A204.1 (cell line): Measurements from ENCODE around the gene RFXANK.
"Not testable (repeated sequence)": the region's sequence is repeated elsewhere in the genome, so short reads cannot be mapped to it uniquely, and the experiment has no call there.

ENCODE experiments used
- FAIRE-seq: peaks from 2 replicates; lab custom pipeline; 2012; peaks lifted over from hg19 to GRCh38; lab: Jason Lieb, UNC

Gene RFXANK

DNA sequence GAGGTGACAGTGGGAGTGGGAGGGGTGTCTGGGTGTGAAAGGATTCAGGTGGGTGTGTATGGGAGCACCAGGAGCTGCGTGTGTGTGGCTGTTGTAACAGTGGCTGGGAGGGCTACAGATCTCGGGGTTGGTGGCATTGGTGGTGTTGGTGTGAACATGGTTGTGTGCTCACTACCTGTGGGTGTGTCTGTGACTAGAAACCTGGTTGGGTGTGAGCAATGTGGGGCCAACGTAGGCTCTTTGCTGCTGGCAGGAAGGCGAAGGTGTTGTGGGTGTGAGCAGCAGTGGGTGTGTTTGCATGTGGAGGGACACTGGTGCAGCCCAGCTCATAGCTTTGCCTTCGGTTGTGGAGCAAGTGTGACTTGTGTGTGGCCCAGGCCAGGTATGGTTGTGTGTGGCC, 14.9 kb downstream of the RFXANK start:
- no peak for FAIRE-seq

DNA sequence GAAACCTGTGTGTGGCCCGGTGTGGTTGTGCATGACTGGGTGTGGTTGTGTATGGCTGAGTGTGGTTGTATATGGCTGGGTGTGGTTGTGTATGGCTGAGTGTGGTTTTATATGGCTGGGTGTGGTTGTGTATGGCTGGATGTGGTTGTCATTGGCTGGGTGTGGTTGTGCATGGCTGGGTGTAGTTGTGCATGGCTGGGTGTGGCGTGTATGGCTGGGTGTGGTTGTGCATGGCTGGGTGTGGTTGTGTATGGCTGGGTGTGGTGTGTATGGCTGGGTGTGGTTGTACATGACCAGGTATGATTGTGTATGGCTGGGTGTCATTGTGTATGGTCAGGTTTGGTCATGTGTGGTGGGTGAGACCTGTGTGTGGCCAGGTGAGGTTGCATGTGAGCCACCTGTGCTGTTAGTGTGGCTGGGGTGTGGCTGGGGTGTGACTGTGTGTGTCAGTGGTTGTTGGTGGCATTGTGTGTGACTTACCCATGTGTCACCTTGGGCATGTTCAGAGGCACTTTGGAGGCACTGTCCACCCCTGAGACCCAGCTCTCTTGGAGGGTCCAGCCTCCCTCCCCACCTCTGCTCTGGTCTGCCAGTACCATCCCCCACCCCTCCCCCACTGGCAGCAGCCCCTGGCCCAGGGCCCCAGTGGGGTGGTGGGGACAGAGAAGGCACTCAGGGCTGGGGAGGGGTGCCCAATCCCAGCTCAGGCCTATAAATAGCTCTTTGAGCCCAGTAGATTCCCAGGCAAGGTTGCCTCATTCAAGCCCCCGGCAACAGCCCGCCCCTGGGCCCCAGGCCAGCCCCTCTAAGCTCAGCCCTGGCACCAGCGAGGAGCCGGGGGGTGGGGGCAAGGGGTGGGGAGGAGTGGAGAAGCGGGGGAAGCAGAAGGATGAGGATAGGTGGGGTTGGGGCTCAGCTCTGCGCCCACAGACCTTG, 15.8 kb downstream of the RFXANK start:
- FAIRE-seq = no peak

DNA sequence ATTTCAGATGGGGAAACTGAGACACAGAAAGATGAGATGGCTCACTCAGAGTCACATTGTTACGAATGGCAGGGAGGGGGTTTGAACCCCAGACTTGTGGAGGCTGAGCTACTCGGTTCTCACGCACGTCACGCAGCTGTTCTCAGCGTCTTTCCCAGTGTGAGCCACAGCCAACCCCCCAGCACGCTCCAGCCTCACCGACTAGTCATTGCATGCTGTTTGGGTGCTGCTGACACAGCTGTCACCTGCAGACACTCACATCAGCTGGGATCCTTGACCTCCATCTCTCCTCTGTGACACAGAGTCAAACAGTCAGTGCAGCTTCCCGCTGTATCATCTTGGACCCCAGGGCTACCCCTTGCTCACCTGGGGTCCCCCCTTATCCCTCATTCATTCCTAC, 17.3 kb downstream of the RFXANK start:
- no peak for FAIRE-seq

DNA sequence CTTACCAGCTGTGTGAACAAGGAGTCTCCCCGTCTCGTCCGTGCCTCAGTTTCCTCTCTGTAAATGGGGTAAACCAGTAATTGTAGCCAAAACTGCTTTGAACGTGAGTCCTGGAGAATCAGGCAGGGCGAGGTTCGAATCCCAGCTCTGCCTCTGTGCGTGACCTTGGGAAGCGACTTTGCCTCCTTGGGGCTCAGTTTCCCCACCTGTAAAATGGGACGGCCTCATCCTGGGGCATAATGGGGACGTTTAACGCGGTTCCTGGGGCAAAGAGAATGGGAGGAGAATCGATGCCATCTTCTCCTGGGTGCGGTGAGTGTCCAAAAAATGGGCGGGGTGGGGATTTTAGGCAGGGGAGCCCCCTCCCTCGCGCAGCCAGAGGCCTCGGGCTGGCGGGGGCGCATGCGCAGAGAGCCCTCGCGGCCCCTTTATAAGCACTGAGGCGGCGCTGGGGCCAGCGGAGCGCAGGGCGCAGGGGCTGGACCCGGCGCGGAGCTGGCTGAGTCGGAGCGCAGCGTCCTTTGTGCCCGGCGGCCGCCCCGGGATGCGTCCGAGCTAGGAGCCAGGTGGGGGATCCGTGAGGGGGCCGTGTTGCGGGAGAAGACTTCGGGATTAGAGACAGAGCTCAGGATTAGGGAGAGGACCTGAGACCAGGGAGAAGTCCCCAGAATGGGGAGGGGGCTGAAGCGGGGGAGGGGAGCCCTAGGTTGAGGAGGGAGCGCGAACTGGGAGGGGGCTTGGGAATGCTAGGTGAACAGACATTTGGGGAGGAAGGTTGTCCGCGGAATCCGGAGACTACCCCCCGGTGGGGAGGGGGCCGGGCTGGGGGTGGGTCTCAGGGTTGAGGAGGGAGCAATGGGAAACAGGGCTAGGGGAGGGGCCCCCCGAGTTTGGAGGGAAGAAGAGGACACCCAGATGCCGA, 19.7 kb downstream of the RFXANK start, which contains the start of gene NCAN:
Gene NCAN (plus strand): TSS at position 460 of the 922 bp plus-strand sequence. CDS start 4,996 bp downstream, outside the sequence.
- FAIRE-seq = no peak

DNA sequence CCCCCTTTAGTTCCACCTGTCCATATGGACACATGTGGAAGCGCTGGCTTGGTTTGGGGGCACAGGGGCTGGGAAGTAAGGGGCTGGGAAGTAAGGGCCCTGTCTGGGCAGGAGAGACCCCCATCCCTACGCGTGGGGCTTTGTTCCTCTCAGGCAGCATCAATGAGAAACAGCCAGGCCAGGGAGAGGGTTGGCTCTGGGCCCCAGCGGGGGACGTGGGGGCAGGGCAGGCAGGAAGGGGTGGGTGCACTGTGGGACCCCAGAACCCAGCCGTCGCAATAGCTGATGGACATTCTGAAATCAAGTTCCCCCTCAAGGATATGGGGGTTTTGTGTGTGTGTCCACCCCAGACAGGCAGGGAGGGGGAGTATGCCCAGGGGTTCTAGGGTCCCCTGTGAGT, 20.9 kb downstream of the RFXANK start:
- no peak for FAIRE-seq

DNA sequence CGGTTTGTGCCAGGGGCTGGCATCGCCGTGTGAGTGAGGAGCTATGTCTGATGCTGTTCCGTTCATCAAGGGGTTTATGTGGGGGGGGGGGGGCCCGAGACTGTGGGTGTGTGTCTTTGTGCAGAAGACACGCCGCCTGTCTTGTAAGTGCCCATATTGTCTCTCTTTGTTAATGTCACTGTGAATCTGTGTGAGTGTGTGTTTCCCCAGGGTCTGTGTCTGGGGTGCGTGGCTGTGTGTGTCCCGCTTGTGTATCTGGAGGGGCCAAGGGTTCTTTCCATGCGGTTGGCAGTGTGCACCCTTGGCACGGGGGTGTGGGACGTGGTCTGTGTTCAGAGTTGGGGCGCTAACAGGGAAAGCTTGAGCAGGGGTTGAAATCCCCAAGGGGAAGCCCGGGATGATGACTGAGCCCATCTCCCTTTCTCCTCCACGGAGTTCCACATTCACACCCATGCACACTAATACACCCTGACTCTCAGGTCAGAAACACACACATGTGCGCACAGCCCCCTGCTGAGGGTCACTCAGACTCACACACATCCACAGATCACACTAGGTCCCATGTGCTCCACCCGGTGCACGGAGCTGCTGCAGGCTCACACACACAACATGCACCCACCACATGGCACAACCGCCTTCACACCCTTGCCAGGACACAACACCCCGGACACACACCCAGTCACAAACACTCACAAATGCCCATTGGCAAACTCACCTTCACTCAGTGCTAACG, 21.5 kb downstream of the RFXANK start:
- no peak for FAIRE-seq

DNA sequence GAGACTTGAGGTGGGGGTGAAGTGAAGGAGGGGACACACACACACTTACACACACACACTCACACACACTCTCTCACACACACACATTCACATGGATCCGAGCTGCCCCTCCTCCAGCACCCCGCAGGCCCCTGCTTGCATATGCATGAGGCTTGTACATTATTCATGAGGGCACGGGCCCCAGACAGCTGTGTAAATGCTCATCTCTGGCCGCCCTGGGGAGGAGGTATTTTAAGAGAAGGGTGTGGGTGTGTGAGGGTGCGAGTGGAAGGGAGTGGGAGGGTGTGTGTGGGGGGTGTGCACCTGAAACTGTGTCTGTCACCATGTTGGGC, 22.1 kb downstream of the RFXANK start:
- FAIRE-seq = no peak

DNA sequence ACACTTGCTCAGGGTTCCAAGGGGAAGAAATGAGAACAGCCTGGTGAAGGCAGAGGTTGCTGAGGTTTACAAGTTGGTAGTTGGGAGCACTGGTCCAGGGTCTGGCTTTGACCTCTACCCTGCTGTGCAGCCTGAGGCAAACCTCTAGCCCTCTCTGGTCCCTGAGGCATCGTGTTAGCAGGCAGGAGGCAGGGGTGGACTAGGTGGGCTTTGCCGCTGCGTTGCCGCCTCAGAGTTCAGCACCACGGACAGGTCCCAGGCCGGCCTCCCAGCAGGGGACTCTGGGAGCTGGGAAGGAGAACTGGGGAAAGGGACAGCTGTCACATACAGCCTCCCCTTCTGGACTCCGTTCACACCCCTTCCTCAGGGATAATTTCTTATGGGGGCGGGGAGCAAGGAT, 22.8 kb downstream of the RFXANK start:
- no peak for FAIRE-seq

DNA sequence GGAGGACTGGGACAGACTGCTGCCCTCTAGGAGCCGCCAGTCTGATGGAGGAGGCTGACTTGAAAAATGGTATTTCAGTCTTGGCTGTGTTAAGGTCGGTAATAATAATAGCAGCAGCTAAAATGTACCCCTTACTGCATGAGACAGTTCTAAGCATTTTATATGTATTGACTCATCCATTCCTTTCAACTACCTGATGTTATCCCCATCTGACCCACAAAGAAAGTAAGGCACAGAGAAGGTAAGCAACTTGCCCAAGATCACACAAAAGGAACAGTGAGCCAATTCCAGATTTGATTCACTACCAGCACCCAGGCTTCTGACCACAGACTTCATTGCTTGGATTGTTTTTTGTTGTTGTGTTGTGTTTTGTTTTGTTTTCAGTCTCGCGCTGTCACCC, 23.7 kb downstream of the RFXANK start:
- FAIRE-seq = no peak

DNA sequence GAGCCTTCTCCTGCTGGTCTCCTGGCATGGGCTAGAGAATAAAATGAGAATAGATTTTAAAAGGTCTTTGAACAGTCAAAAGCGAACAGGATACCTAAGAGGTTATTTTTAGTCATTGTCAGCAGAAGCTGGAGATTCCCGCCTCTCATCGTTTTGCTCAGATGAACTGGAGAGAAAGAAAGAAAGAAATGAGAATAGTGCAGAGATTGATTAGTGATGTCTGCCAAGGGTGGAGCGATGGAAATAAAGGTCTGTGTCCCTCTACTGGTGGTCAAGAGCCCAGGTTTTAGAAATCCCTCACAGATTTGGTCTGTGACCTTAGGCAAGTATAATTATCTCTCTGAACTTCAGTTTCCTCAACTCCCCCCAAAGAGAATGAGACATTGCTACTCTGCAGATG, 25.0 kb downstream of the RFXANK start:
- FAIRE-seq = no peak

DNA sequence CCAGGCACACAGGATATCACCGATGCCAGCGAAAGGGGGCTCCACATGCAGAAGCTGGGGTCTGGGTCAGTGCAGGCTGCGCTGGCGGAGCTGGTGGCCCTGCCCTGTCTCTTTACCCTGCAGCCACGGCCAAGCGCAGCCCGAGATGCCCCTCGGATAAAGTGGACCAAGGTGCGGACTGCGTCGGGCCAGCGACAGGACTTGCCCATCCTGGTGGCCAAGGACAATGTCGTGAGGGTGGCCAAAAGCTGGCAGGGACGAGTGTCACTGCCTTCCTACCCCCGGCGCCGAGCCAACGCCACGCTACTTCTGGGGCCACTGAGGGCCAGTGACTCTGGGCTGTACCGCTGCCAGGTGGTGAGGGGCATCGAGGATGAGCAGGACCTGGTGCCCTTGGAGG, 26.9 kb downstream of the RFXANK start:
- no peak for FAIRE-seq

DNA sequence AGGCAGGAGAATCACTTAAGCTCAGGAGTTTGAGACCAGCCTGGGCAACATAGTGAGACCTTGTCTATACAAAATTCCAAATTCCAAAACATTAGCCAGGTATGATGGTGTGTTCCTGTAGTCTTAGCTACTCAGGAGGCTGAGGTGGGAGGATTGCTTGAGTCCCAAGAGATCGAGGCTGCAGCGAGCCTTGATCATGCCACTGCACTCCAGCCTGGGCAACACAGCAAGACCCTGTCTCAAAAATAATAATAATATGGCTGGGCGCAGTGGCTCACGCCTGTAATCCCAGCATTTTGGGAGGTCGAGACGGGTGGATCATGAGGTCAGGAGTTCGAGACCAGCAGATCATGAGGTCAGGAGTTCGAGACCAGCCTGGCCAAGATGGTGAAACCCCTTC, 28.9 kb downstream of the RFXANK start:
- FAIRE-seq = not testable (repeated sequence)

DNA sequence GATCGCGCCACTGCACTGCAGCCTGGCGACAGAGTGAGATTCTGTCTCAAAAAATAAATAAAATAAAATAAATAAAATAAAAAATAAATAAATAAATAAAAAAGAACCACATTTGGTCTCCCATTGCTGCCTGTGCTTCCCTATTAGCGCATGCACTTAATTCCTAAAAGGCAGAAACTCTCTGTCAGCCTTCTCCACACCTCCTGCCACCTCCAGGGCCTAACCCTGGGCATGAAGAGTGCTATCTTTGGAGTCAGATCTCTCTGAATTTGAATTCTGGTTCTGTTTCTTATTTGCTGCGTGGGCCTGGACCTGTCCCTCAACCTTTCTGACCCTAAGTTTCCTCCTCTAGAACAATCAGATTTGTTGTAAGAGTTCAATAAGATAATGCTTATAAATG, 31.0 kb downstream of the RFXANK start:
- FAIRE-seq = no peak

DNA sequence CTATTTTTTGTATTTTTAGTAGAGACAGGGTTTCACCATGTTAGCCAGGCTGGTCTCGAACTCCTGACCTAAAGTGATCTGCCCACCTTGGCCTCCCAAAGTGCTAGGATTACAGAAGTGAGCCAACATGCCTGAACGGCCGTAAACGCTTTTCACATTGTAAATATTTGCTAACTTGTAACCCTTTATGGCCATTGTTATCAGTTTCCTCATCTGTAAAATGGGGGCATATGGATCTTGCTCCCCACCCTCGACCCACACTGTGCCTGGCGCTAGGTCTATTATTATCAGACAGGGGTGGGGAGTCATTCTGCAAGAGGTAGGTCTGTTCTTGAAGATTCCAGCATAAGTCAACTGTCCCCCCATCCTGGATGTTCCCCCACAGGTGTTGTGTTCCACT, 31.6 kb downstream of the RFXANK start:
- no peak for FAIRE-seq

DNA sequence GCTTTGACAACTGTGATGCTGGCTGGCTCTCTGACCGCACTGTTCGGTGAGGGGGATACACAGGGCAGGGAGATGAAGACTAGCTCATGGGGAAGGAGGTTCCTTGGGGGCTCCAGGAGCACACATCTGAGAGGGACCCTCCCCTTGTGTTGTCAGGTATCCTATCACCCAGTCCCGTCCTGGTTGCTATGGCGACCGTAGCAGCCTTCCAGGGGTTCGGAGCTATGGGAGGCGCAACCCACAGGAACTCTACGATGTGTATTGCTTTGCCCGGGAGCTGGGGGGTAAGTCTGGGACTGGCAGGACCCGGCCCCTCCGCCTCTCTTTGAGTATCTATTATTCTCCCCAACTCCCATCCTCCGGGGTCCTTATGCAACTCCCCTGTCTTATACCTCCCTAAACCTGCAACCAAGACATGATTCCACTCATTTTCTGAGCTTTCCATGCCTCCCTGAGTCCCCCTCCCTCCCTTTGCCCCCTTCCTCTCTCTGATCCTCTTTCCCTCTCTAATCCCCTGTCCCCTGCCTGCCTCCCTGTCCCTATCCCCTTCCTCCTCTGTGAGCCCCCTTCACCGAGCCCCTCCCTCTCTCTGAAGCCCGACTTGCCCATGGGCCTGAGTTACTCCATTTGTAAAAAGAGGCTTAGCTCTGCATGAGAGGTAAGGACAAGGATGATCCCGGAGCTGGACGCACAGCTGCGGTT, 32.2 kb downstream of the RFXANK start:
- no peak for FAIRE-seq

DNA sequence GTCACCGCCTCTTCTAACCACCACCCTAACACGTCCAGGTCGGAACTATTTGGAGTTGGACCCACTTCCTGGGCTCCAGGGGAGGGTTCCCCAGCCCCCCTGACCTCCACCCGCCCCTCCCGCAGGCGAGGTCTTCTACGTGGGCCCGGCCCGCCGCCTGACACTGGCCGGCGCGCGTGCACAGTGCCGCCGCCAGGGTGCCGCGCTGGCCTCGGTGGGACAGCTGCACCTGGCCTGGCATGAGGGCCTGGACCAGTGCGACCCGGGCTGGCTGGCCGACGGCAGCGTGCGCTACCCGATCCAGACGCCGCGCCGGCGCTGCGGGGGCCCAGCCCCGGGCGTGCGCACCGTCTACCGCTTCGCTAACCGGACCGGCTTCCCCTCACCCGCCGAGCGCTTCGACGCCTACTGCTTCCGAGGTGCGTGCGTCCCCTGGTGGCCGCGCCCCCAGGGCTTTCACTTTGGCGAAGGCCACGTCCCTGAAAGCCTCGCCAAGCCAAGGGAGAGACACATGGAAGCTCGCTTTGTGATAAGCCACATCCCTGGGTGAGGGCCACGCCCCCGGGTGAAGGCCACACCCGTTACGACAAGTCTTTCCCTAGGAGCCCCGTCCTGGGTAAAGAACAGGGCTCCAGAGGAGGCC, 32.9 kb downstream of the RFXANK start:
- no peak for FAIRE-seq

DNA sequence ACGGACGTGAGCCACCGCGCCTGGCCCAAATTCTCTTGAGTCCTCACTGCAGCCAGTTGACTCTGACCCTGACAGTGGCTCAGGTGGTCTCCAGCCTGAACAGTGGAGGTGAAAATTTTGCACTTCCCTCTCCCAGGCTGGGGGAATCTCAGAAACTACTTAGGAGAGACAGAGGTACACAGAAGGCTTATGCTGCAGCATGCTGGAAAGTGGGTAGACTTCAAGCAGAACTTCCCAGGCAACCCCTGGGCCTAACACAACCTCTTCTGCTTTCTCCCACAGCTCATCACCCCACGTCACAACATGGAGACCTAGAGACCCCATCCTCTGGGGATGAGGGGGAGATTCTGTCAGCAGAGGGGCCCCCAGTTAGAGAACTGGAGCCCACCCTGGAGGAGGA, 34.1 kb downstream of the RFXANK start:
- FAIRE-seq = no peak

DNA sequence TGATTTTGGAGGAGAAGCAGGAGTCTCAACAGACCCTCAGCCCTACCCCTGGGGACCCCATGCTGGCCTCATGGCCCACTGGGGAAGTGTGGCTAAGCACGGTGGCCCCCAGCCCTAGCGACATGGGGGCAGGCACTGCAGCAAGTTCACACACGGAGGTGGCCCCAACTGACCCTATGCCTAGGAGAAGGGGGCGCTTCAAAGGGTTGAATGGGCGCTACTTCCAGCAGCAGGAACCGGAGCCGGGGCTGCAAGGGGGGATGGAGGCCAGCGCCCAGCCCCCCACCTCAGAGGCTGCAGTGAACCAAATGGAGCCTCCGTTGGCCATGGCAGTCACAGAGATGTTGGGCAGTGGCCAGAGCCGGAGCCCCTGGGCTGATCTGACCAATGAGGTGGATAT, 34.6 kb downstream of the RFXANK start:
- FAIRE-seq = no peak

DNA sequence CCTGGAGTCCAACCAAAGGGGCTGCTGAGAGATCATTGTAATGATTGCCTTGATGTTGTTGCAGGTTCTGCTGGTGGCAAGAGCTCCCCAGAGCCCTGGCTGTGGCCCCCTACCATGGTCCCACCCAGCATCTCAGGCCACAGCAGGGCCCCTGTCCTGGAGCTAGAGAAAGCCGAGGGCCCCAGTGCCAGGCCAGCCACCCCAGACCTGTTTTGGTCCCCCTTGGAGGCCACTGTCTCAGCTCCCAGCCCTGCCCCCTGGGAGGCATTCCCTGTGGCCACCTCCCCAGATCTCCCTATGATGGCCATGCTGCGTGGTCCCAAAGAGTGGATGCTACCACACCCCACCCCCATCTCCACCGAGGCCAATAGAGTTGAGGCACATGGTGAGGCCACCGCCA, 35.2 kb downstream of the RFXANK start:
- FAIRE-seq = no peak

DNA sequence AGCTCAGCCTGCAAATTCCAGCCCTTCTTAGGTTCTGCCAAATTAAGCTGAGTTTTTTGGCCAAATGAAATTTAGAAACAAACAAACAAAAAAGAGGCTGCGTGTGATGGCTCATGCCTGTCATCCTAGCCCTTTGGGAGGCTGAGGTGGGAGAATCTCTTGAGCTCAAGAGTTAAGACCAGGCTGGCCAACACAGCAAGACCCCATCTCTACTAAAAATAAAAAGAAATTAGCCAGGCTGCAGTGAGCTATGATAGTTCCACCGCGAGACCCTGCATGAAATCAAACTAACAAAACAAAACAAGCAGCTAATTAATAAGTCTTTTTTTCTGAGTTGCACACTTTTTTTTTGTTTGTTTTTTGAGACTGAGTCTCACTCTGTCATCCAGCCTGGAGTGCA, 37.6 kb downstream of the RFXANK start:
- FAIRE-seq = no peak

DNA sequence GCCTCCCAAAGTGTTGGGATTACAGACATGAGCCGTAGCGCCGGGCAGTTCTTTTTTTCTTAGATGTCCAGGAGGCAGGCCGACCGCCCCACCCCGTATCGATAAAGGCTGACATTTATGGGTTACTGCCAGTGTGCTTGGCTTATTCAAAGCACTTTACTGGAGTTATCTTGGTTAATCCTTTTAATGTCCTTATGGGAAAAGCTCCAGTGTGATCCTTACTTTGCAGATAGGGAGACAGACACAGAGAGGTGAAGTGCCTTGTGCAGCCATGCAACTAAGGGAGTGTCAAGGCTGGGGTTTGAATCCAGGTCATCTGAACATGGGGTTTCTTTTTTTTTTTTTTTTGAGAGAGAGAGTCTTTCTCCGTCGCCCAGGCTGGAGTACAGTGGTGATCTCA, 38.9 kb downstream of the RFXANK start:
- no peak for FAIRE-seq
